ENCODE data around the gene TTLL7.

TTLL7 gene

GRCh38 chr1:83998498-83999315 lies at the start of gene TTLL7:
TTLL7 (minus strand) TSS chr1:83999132; CDS start chr1:83952211, 46,921 bp downstream.
- peak; percentile 16 for DNase-seq (ENCODE audit: low read depth)

- no peak for DNase-seq (ENCODE audit: low read depth)
These were observed 43.5 kb upstream of the TTLL7 start for GRCh38 chr1:84042461-84042860.

DNA sequence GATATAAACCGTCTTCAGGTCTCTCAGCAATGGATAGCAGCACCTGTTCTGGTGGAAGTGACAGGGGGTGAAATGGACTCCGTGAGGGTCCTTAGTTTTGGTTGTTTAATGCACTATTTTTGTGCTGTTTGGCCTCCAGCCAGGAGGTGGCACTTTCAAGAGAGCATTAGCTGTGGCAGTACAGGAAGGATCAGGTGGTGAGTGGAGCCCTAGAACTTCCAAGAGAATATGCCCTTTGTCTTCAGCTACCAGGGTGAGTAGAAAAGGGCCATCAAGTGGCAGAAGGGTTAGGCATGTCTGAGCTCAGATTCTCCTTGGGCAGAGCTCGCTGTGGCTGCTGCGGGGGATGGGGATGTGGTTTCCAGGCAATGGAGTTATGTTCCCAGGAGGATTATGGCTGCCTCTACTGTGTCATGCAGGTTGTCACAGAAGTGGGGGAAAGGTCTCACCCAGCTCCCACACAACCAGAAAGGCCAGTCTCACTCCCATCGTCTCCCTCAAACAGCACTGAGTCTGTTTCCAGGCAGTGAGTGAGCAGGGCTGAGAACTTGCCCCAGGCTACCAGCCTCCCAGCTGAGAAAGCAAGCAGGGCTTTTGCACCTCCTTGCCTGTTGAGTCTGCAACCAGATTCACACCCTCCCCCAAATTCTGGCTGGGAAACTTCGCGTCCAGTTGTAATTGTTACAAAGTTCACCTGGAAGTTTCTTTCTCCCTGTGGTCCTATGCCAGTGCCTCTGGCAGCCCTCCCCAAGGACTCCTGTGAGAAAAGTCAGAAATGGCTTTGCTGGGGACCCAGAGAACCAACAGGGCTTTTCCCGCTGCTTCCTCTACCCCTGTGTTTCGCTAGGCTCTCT lies 39.1 kb upstream of the TTLL7 start:
- DNase-seq (ENCODE audit: low read depth) = no peak

DNA sequence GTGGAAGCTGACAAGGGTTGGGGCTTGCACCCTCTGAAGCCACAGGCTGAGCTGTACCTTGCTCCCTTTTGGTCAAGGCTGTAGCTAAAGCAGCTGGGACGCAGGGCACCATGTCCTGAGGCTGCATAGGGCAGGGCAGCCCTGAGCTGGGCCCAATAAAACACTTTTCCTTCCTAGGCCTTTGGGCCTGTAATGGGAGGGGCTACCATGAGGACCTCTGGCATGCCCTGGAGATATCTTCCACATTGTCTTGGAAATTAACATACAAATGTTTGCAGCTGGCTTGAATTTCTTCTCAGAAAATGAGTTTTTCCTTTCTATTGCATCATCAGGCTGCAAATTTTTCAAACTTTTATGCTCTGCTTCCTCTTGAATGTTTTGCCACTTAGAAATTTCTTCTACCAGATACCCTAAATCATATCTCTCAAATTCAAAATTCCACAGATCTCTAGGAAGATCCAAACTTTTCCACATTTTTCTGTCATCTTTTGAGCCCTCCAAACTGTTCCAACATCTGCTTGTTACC lies 32.9 kb upstream of the TTLL7 start:
- no peak for DNase-seq (ENCODE audit: low read depth)

- DNase-seq (ENCODE audit: low read depth) = no peak
These were observed 28.4 kb upstream of the TTLL7 start for GRCh38 chr1:84027368-84027767.

DNA sequence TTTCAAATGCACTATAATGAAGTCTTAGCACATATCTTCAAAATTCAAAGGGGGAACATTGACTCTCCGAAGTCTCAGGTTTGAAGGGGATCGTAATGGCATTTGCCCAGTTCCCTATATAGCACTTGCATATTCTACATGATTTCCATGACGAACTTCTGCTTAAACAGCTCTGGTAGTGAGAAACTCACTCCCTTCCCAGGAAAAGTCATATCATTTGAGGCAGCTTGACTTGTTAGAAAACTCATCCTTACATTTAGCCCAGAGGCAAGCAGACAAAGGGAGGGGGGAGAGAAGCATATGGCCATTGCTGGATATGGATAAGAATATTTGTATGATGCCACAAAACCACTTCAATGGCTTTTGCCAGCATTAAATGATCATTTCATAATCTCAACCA lies 27.0 kb upstream of the TTLL7 start:
- DNase-seq (ENCODE audit: low read depth) = no peak

DNA sequence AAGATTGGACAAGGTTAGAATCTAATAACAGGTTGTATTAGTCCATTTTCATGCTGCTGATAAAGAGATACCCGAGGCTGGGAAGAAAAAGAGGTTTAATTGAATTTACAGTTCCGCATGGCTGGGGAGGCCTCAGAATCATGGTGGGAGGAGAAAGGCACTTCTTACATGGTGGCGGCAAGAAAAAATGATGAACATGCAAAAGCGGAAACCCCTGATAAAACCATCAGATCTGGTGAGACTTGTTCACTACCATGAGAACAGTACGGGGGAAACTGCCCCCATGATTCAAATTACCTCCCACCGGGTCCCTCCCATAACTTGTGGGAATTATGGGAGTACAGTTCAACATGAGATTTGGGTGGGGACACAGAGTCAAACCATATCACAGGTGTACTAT lies 22.9 kb upstream of the TTLL7 start:
- no peak for DNase-seq (ENCODE audit: low read depth)

DNA sequence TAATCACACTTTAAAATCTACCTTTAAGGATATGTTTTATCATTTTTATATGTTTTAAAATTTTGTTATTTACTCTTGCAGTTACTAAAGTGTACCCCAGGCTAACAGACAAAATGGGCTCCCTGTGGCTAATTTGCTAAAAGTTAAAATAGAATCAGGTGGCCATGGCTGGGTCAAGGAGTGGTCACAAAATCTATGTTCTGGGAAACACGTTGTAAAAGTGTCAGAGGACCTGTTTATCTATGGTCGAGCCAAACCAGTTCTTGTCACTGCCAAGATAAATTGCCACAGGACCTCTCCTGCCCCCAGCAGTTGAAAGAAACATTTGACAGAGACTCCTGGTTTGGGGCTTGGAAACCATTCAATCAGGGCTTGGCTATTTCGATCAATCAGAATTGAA lies 21.2 kb upstream of the TTLL7 start:
- no peak for DNase-seq (ENCODE audit: low read depth)

DNA sequence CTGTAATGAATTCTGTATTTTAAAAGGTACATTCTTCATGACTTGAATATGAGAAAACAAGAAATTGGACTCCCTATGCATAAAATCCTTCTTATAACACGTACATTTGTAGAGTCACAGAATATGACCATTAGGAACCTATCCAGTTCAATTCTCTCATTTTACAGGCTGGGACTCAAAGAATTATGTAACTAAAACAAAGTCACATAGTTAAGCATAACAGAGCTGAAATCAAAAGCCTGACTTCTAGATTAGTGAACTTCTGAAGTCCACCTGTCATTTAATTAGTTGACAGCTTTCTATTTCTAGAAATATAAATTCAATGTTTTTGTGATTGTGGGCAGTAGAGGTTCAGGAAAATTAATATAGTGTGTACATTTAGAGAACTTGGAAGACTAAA lies 20.3 kb upstream of the TTLL7 start:
- DNase-seq (ENCODE audit: low read depth) = no peak

DNA sequence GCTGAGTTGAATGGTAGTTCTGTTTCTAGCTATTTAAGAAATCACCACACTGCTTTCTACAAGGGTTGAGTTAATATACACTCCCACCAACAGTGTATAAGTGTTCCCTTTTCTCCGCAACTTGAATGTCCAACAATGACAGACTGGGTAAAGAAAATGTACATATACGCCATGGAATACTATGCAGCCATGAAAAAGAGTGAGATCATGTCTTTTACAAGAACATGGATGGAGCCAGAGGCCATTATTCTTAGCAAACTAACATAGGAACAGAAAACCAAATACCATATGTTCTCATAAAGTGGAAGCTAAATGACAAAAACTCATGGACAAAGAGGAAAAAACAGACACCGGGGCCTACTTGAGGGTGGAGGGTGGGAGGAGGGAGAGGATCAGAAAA lies 14.8 kb upstream of the TTLL7 start:
- no peak for DNase-seq (ENCODE audit: low read depth)

- DNase-seq (ENCODE audit: low read depth) = no peak
These were observed 13.1 kb upstream of the TTLL7 start for GRCh38 chr1:84012018-84012417.

DNA sequence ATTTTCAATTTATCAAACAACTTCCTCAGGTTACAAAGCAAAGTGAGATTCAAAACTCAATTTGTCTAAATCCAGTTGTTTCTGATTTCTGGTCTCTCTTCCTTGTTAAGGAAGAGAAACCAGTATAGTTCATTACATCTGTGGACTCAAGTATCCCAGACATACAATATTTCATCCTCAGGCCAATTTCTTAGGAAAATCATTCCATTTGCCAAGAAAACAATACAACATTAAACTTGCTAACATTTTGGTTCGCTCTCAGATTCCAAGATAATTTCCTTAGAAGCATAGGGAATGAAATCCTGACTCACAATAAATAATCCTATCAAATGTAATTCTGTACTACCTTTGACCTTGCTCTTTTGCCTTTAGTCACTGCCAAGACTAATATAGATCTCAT lies 11.2 kb upstream of the TTLL7 start:
- no peak for DNase-seq (ENCODE audit: low read depth)

GRCh38 chr1:84008631-84009030 lies 9.7 kb upstream of the TTLL7 start:
- DNase-seq (ENCODE audit: low read depth) = no peak

- no peak for DNase-seq (ENCODE audit: low read depth)
These were observed 7.7 kb upstream of the TTLL7 start for GRCh38 chr1:84006591-84006990.

- DNase-seq (ENCODE audit: low read depth) = no peak
These were observed 2.6 kb upstream of the TTLL7 start for GRCh38 chr1:84001501-84001900.

DNA sequence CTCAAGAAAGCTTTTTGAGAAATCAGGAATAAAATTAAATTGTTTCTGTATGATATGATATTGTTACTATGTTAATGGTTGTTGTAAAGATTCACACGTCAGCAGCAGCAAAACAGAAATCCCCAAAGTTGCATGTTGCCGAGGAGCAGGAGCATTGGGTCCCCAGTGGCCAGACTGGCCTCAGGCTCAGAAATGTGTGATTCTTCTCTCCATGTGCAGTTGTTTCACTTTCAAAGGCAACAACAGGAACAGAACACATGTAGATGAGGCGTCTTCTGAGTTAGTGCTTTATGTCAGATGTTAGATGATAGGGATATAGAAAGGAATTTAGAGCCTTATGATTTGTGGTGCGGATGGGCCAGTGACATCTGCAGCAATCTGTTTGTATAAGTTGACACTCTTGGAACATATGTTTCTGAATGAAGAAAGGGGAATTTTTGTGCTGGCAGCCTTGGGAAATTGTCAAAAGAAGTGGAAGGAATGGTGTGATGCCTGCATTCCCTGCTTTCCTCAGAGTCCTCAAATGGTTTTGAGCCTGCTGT lies 2.1 kb upstream of the TTLL7 start:
- DNase-seq (ENCODE audit: low read depth) = no peak

GRCh38 chr1:84000196-84000885 lies 1.4 kb upstream of the TTLL7 start:
- DNase-seq (ENCODE audit: low read depth) = no peak

DNA sequence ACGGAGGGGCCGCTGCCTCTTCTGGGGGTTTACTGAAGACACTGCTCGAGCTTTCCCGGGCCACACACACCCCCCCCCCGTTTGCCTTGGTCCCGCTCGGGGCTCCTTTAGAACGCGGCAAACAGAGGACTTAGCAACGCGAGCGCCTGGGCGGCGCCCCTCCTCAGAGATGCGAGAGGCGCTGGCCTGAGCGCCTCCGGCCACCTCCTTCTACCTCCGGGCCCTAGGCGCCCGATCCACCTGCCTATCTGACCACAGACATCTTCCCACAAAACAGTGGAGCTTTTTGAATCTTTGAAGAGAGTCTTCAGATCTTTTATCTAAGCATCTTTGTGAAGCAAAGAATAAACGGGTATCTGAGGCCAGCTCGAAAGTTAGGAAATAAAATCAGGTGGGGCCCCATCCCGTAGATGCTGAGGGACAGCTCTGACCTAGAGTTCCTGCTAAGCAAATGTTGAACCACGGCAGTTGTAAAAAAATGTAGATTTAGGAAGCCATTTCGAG lies 436 bp upstream of the TTLL7 start:
- no peak for DNase-seq (ENCODE audit: low read depth)

GRCh38 chr1:83998205-83998497 lies 781 bp downstream of the TTLL7 start:
- DNase-seq (ENCODE audit: low read depth) = no peak

DNA sequence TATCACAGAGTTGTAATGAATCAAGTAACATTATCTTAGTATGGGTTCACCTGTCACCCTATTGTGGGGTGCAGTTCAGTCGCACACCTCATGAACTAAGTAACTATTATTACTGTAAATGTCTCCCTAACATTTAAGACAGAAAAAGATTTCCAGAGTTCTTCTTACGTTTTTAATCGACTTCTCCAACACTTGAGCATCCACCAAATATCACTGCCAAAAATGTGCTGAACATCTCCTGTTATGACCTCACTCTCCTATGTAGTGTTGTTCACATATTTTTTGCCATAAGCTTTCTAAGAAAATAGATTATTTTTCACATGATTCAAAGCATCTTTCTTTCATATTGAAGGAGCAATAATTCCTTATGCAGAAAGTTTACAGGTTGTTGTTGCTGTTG lies 1.3 kb downstream of the TTLL7 start:
- no peak for DNase-seq (ENCODE audit: low read depth)

GRCh38 chr1:83996621-83997020 lies 2.3 kb downstream of the TTLL7 start:
- no peak for DNase-seq (ENCODE audit: low read depth)

DNA sequence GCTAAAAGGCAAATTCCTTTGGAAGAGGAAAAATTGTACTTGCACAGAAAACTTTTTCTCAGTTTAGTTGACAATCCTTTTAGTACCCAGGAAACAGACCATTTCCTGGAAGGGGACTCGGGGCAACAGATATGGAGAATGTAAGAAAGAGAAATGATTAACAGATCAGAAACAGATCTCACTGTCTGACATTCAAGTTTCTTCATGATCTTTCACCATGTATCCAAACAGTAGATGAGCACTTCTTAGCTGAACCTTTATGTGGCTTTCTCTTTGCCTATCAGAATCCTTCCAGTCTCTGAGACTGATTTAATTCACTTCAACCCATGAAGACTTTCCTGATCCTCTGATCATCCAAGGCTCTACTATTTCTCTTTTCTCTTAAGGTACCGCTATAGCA lies 2.7 kb downstream of the TTLL7 start:
- DNase-seq (ENCODE audit: low read depth) = no peak
